ENCODE data around the gene ACOT7. TPM values are rescaled to one million over a fixed set of nuclear protein-coding genes. Genes with fewer than 3 reads are reported as not detected.
"Not testable (repeated sequence)": the region's sequence is repeated elsewhere in the genome, so short reads cannot be mapped to it uniquely, and the experiment has no call there.

The ACOT7 gene
- total RNA-seq, 1 donor from 2014 or later = 11.9 TPM

- intact Hi-C loops (cut with DNase I) = no loop called here
- DNase-seq (ENCODE audit: low spot score) (no peak), ATAC-seq (no peak)
Measured at GRCh38 chr1:6234502-6235295, 158.9 kb downstream of the ACOT7 start.

GRCh38 chr1:6233376-6233775, 160.2 kb downstream of the ACOT7 start:
- intact Hi-C loops (cut with DNase I) = no loop called here
- no peak for DNase-seq (ENCODE audit: low spot score)
- no peak for ATAC-seq

- ATAC-seq = no peak
- intact Hi-C loops (cut with DNase I) = no loop called here
- no peak for DNase-seq (ENCODE audit: low spot score)
Measured at GRCh38 chr1:6225651-6226050, 167.9 kb downstream of the ACOT7 start.

- DNase-seq (ENCODE audit: low spot score) (no peak), ATAC-seq (no peak)
- intact Hi-C loops (cut with DNase I) = no loop called here
Measured at GRCh38 chr1:6224718-6225117, 168.8 kb downstream of the ACOT7 start.

GRCh38 chr1:6223617-6224016, 169.9 kb downstream of the ACOT7 start:
- intact Hi-C loops (cut with DNase I) = no loop called here
- DNase-seq (ENCODE audit: low spot score) = no peak
- no peak for ATAC-seq

GRCh38 chr1:6222636-6223035, 170.9 kb downstream of the ACOT7 start:
- intact Hi-C loops (cut with DNase I) = no loop called here
- ATAC-seq = peak; percentile 81
- peak; percentile 86 for DNase-seq (ENCODE audit: low spot score)

- no peak for DNase-seq (ENCODE audit: low spot score)
- ATAC-seq = no peak
- intact Hi-C loops (cut with DNase I) = no loop called here
Measured at GRCh38 chr1:6221210-6221784, 172.3 kb downstream of the ACOT7 start.

- DNase-seq (ENCODE audit: low spot score) = no peak
- intact Hi-C loops (cut with DNase I) = no loop called here
- no peak for ATAC-seq
Measured at GRCh38 chr1:6220236-6220635, 173.3 kb downstream of the ACOT7 start.

- intact Hi-C loops (cut with DNase I); DNase-seq (ENCODE audit: low spot score); ATAC-seq: not testable (repeated sequence)
Measured at GRCh38 chr1:6219641-6220040, 173.9 kb downstream of the ACOT7 start.

GRCh38 chr1:6218375-6219164, 175.0 kb downstream of the ACOT7 start:
- no peak for ATAC-seq
- DNase-seq (ENCODE audit: low spot score) = no peak
- intact Hi-C loops (cut with DNase I) = no loop called here

Small RNAs within 50 kb of the gene (microRNA-seq; reads per million reads assigned to microRNA genes)
- gene MIR4252 = not detected

Other genes starting within 250 kb of the ACOT7 start
- 0.09 TPM for gene CHD5, start 213.4 kb downstream of the ACOT7 start, total RNA-seq
- 354 TPM for gene RPL22, start 194.2 kb downstream of the ACOT7 start, total RNA-seq
- gene RNF207, start 187.6 kb downstream of the ACOT7 start, total RNA-seq = 26.9 TPM
- 41.9 TPM for gene ICMT, start 157.8 kb downstream of the ACOT7 start, total RNA-seq
- gene HES3, start 149.6 kb downstream of the ACOT7 start, total RNA-seq = not detected
- 10.6 TPM for gene GPR153, start 132.7 kb downstream of the ACOT7 start, total RNA-seq
- not detected for gene HES2, start 26.2 kb upstream of the ACOT7 start, total RNA-seq
- gene ESPN, start 31.0 kb upstream of the ACOT7 start, total RNA-seq = 14.4 TPM
- gene TNFRSF25, start 72.4 kb upstream of the ACOT7 start, total RNA-seq = 52.0 TPM
- gene PLEKHG5, start 97.9 kb upstream of the ACOT7 start, total RNA-seq = 77.7 TPM
- 26.0 TPM for gene NOL9, start 160.7 kb upstream of the ACOT7 start, total RNA-seq
- not detected for gene TAS1R1, start 161.5 kb upstream of the ACOT7 start, total RNA-seq
- 28.9 TPM for gene ZBTB48, start 186.2 kb upstream of the ACOT7 start, total RNA-seq
- 31.4 TPM for gene KLHL21, start 209.1 kb upstream of the ACOT7 start, total RNA-seq
- 19.3 TPM for gene PHF13, start 220.0 kb upstream of the ACOT7 start, total RNA-seq
- gene THAP3, start 231.1 kb upstream of the ACOT7 start, total RNA-seq = 20.4 TPM

Measured in sciatic nerve (tissue), 2 donors.